Endothelial cell of umbilical vein (primary cell): ENCODE data around the gene SNRNP27. TPM values are rescaled to one million over a fixed set of nuclear protein-coding genes. Genes with fewer than 3 reads are reported as not detected.

Experiments used
- BruUV-seq: library from RNA; stranded (reverse); fragments of 400-500 nt; replicated peaks from 2 replicates; lab custom pipeline; 2021; lab: Mats Ljungman, UMichigan
- CTCF ChIA-PET: fragments of 300-600, 350-600 bp; sonication (Branson Sonifier 250); formaldehyde crosslinking; loops from one replicate; lab custom pipeline; 2021; ENCODE audit warnings: antibody characterized with exemption, inconsistent platforms; lab: Charles Lee
- POLR2A ChIA-PET: fragments of 300-600, 350-600 bp; sonication (Branson Sonifier 250); formaldehyde crosslinking; loops from one replicate; lab custom pipeline; 2021; ENCODE audit warnings: antibody characterized with exemption, inconsistent platforms; lab: Charles Lee
- DNase-seq: peaks from one replicate; pipeline ENCODE4 v3.0.0-alpha.2; 2011; ENCODE audit warnings: low read depth, low spot score
- FAIRE-seq: peaks from 2 replicates; lab custom pipeline; 2011; peaks lifted over from hg19 to GRCh38; lab: Jason Lieb, UNC
- H2AFZ ChIP-seq: 2 replicates; pipeline ENCODE4 v1.6.0; 2012; ENCODE audit warnings: low read depth, low read length, control low read depth, inconsistent platforms
- H3K27ac ChIP-seq: 2 replicates; pipeline ENCODE4 v1.5.1; 2011; ENCODE audit warnings: low read depth, mild to moderate bottlenecking, control low read depth, low read length, moderate library complexity; ENCODE audit not compliant: insufficient read depth
- H3K27me3 ChIP-seq, 2 experiments: 2 replicates each; pipeline versions ENCODE4 v1.6.0 to v1.6.1; 2011; ENCODE audit warnings: low read length in 2 of 2, mixed read lengths in 1 of 2; ENCODE audit not compliant: control insufficient read depth in 2 of 2, insufficient read depth in 2 of 2
- H3K36me3 ChIP-seq, 2 experiments: 2 replicates in 1 of 2; 3 replicates in 1 of 2; pipeline ENCODE4 v1.5.1; 2011; ENCODE audit warnings: low read length in 2 of 2, mild to moderate bottlenecking in 1 of 2, moderate library complexity in 1 of 2; ENCODE audit not compliant: control insufficient read depth in 2 of 2, insufficient read depth in 2 of 2; ENCODE audit errors: extremely low read depth in 1 of 2
- H3K4me1 ChIP-seq: 3 replicates; pipeline ENCODE4 v1.5.1; 2011; ENCODE audit warnings: mild to moderate bottlenecking, low read length; ENCODE audit not compliant: control insufficient read depth, insufficient read depth; ENCODE audit errors: extremely low read depth
- H3K4me2 ChIP-seq: 2 replicates; pipeline ENCODE4 v1.6.1; 2011; ENCODE audit warnings: low read length, control low read depth, mixed read lengths; ENCODE audit not compliant: insufficient read depth
- H3K4me3 ChIP-seq, 3 experiments: fragments of 200-600 bp in 1 of 3; sonication (generic), shearing (Covaris generic) in 1 of 3; replicated peaks in 1 of 3; 2 replicates each; pipeline ENCODE4 v1.5.1; 2011 to 2016; ENCODE audit warnings: control low read depth in 3 of 3, low read length in 3 of 3, mild to moderate bottlenecking in 2 of 3, inconsistent platforms in 1 of 3, low read depth in 1 of 3, moderate library complexity in 1 of 3; ENCODE audit not compliant: insufficient read depth in 1 of 3
- H3K79me2 ChIP-seq: 2 replicates; pipeline ENCODE4 v1.6.0; 2012; ENCODE audit warnings: low read length, inconsistent platforms; ENCODE audit not compliant: control insufficient read depth, insufficient read depth
- H3K9ac ChIP-seq: replicated peaks from 2 replicates; pipeline ENCODE3; 2011; ENCODE audit warnings: low read length, control low read depth; ENCODE audit not compliant: insufficient read depth; ENCODE audit errors: extremely low read depth
- H3K9me1 ChIP-seq: replicated peaks from 3 replicates; pipeline ENCODE4 v1.6.0; 2011; ENCODE audit warnings: mild to moderate bottlenecking, low read length; ENCODE audit not compliant: control insufficient read depth, insufficient read depth; ENCODE audit errors: extremely low read depth
- H3K9me3 ChIP-seq: replicated peaks from 2 replicates; pipeline ENCODE4 v1.5.1; 2012; ENCODE audit warnings: low read length, inconsistent platforms; ENCODE audit not compliant: control insufficient read depth, insufficient read depth
- H4K20me1 ChIP-seq: replicated peaks from 2 replicates; pipeline ENCODE3; 2011; ENCODE audit warnings: mild to moderate bottlenecking, low read length; ENCODE audit not compliant: control insufficient read depth, insufficient read depth; ENCODE audit errors: extremely low read depth
- CTCF ChIP-seq, 2 donors: IDR thresholded peaks; 1 replicate in 1 of 2; 2 replicates in 1 of 2; pipeline ENCODE4 v1.5.1; 2011; ENCODE audit warnings: low read length in 2 of 2, mild to moderate bottlenecking in 2 of 2, moderate library complexity in 2 of 2, control low read depth in 1 of 2, inconsistent platforms in 1 of 2, low read depth in 1 of 2; ENCODE audit not compliant: insufficient read depth in 1 of 2; ENCODE audit errors: extremely low read depth in 1 of 2
- EZH2 ChIP-seq: IDR thresholded peaks from 2 replicates; pipeline ENCODE4 v1.6.1; 2012; ENCODE audit warnings: borderline replicate concordance, low read depth, mild to moderate bottlenecking, moderate library complexity, low read length, inconsistent platforms; ENCODE audit not compliant: severe bottlenecking
- FOS ChIP-seq: IDR thresholded peaks from 2 replicates; pipeline ENCODE4 v1.6.1; 2011; ENCODE audit warnings: mild to moderate bottlenecking, low read length, moderate library complexity, borderline replicate concordance; ENCODE audit not compliant: insufficient read depth
- GATA2 ChIP-seq: IDR thresholded peaks from 2 replicates; pipeline ENCODE4 v1.7.0; 2011; ENCODE audit warnings: low read depth, mild to moderate bottlenecking, moderate library complexity, mixed read lengths, low read length; ENCODE audit not compliant: insufficient read length, insufficient read depth
- JUN ChIP-seq: IDR thresholded peaks from 2 replicates; pipeline ENCODE4 v1.6.1; 2011; ENCODE audit warnings: borderline replicate concordance, low read depth; ENCODE audit not compliant: insufficient read length, insufficient read depth
- MAX ChIP-seq: IDR thresholded peaks from 2 replicates; pipeline ENCODE4 v1.6.1; 2011; ENCODE audit not compliant: insufficient read depth, insufficient read length
- MYC ChIP-seq: IDR thresholded peaks from one replicate; pipeline ENCODE4 v1.6.1; 2011; ENCODE audit warnings: mild to moderate bottlenecking, low read depth, low read length
- POLR2A ChIP-seq: IDR thresholded peaks from 2 replicates; pipeline ENCODE4 v1.6.1; 2012; ENCODE audit warnings: low read depth, mild to moderate bottlenecking, control low read depth, low read length
- POLR2AphosphoS5 ChIP-seq: IDR thresholded peaks from 2 replicates; pipeline ENCODE4 v1.6.1; 2012; ENCODE audit warnings: low read depth, mild to moderate bottlenecking, control low read depth, low read length, moderate library complexity; ENCODE audit not compliant: insufficient read depth
- dilution Hi-C: fragments of 300-500 bp; cut with MboI; formaldehyde crosslinking; loops from one replicate; pipeline ENCODE4 v1.15.0; 2019; ENCODE audit warnings: low sequenced_read_pairs; ENCODE audit not compliant: extremely low pct_ligation_motif_present
- intact Hi-C: fragments of 100-400 bp; cut with micrococcal nuclease; formaldehyde crosslinking; loops from one replicate; pipeline ENCODE4 v1.10.0; 2022
- polyA plus RNA-seq, 4 experiments: library from polyadenylated mRNA; depleted of rRNA in 3 of 4; stranded (reverse) in 3 of 4; unstranded in 1 of 4; fragments of >200 nt; gene quantifications; 2 replicates each; pipeline versions ENCODE4 v1.2.1 to v1.2.3, GENCODE V29; 2011 to 2012; ENCODE audit warnings: missing spikeins in 1 of 4
- total RNA-seq: library from RNA; stranded (reverse); gene quantifications from 2 replicates; pipeline ENCODE4 v1.2.3, GENCODE V29; 2021

The SNRNP27 gene
- total and polyA plus RNA-seq, 2 donors (not counting 3 experiments of a cell fraction or from before 2014, with no cell fraction given), result 12.7 to 50.6 TPM

DNA sequence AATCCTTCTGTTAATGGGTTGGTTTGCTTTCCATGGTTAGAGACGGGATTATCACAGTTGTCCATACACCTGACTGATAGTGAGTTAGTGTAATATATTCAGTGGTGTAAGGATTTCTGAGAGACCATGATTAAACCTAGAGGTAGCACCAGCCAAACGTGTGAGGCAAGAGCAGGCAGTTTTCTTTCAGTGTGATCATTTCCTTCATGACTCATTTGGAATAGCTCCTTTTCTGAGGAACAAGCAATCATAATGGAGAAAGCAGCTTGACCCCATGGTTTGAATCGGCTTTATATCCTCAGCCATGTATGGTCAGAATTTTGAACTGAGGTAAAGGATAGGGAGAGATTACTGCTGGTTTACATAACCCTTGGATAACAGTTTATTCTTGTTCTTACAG lies 24.1 kb downstream of the SNRNP27 start:
- CTCF ChIA-PET, result interaction anchor here (0.6 to 9.2 kb wide), 7 partner anchors 14 to 242 kb away, joined by 3 to 104 read pairs (median 3); no protein-coding TSS in a partner anchor
- no peak for TF ChIP-seq POLR2A
- TF ChIP-seq MYC, result no peak
- TF ChIP-seq JUN, result peak; percentile 91
- TF ChIP-seq MAX, result no peak
- TF ChIP-seq EZH2, result no peak
- TF ChIP-seq CTCF (IDR thresholded peaks at IDR 0.05; ENCODE audit: extremely low read depth in 1 of 2, insufficient read depth in 1 of 2, low read depth in 1 of 2, low read length in 2 of 2), result no peak
- no peak for TF ChIP-seq POLR2AphosphoS5
- TF ChIP-seq GATA2, result no peak
- peak; percentile 91 for TF ChIP-seq FOS
- Histone ChIP-seq H3K4me2 (peak overlapping the region; percentile 85), H3K9me1 (no peaks in the 10 kb centered on the region), H3K27ac (peak overlapping the region; percentile 81), H3K79me2 (peaks cover 13% of the 10 kb centered on the region), H3K4me3 (peak overlapping the region in 1 of 3 experiments; percentile 21), H3K4me1 (peaks cover 35% of the 10 kb centered on the region), H3K9me3 (no peaks in the 10 kb centered on the region), H2AFZ (peak overlapping the region; percentile 43), H3K27me3 (no peaks in the 10 kb centered on the region), H3K9ac (peak overlapping the region; percentile 76), H4K20me1 (no peaks in the 10 kb centered on the region), H3K36me3 (peaks cover 0 to 5% of the 10 kb centered on the region in 2 experiments)
- DNase-seq (peak; percentile 93), FAIRE-seq (peak; percentile 94)
- no TSS peak for BruUV-seq
- POLR2A ChIA-PET, result interaction anchor here (1.0 kb wide), 1 partner anchor 153 kb away, joined by 3 read pairs; no protein-coding TSS in a partner anchor
- intact Hi-C loops, result loop anchor here (10.0 kb wide), 1 partner anchor 327 kb away; the partner anchor contains the start of gene TIA1
- dilution Hi-C loops, result no loop called here
